Ascending aorta (tissue), 2 donors: ENCODE data around the gene GIT1. TPM values are rescaled to one million over a fixed set of nuclear protein-coding genes. Genes with fewer than 3 reads are reported as not detected.

Source experiments
- DNase-seq, 2 donors: peaks; one replicate each; pipeline ENCODE4 v3.0.0-alpha.2; 2019; ENCODE audit warnings: low spot score in 2 of 2
- H3K27ac ChIP-seq, 2 donors: fragments of 200-600 bp; sonication (generic); one replicate each; pipeline ENCODE4 v1.5.1; 2016 to 2017; ENCODE audit warnings: mild to moderate bottlenecking in 1 of 2
- H3K27me3 ChIP-seq: fragments of 200-600 bp; sonication (generic); one replicate; pipeline ENCODE4 v1.5.1; 2017
- H3K36me3 ChIP-seq, 2 donors: fragments of 200-600 bp; sonication (generic); one replicate each; pipeline ENCODE4 v1.5.1; 2016
- H3K4me1 ChIP-seq, 2 donors: fragments of 200-600 bp; sonication (generic); one replicate each; pipeline ENCODE4 v1.5.1; 2016 to 2017; ENCODE audit warnings: mild to moderate bottlenecking in 1 of 2
- H3K4me3 ChIP-seq, 2 donors: fragments of 200-600 bp; sonication (generic); one replicate each; pipeline ENCODE4 v1.5.1; 2016 to 2017; ENCODE audit warnings: mild to moderate bottlenecking in 1 of 2
- H3K9me3 ChIP-seq, 2 donors: fragments of 200-600 bp; sonication (generic); one replicate each; pipeline ENCODE4 v1.5.1; 2016
- intact Hi-C: fragments of 100-400 bp; cut with DNase I; formaldehyde crosslinking; loops from one replicate; pipeline ENCODE4 v1.15.1; 2023
- total RNA-seq: library from RNA; depleted of rRNA; stranded (reverse); fragments of >200 nt; gene quantifications from one replicate; pipeline ENCODE4 v1.1.0, GENCODE V29; 2016
- TF ChIP-seq, protein P1 (sequence below), 3 experiments: fragments of 200-600 bp in 2 of 3; fragments of 450-650 bp in 1 of 3; sonication (generic) in 2 of 3; IDR thresholded peaks; one replicate each; pipeline ENCODE4 v1.5.1; 2016 to 2019; ENCODE audit warnings: antibody characterized with exemption in 3 of 3, mild to moderate bottlenecking in 1 of 3, moderate library complexity in 1 of 3

Gene GIT1
- total RNA-seq, 1 donor from 2014 or later: 142 TPM

DNA sequence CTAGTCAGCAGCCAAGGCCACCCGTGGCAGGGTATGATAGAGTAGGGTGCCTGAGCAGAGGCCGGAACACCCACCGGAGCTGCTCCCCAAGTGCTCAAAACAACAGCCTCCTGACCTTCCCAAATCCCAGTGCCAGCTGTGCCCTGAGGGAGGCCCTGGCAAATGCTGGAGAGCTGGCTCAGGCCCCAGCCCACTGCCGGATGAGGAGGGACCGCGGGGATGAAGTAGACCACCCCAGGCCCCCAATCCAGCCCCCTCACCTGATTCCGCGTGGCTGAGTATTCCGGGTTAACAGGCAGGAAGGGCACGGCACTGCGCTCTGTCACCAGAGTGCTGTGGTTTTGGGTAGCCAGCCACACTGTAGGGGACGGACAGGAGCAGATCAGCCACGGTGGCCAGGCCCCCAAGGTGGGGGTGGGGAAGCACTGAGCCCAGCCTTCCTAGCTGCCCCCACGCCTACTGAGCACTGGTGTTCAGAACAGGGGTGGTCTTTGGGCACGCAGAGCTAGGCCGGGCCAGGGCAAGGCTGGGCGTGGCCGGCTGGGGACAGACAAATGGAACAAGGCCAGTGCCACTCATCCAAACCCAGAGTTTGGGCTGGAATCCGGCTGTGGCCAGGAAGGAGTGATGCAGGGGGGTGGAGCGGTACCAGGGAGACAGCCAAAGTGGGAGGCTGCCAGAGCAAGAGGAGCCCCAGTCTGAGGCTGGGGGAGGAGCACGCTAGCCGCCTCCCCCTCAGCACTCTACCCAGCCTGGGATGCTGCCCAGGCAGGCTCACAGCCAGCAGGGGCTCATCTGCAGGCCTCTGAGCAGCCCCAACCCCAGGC lies 11.8 kb downstream of the GIT1 start:
- TF ChIP-seq, protein P1, sequence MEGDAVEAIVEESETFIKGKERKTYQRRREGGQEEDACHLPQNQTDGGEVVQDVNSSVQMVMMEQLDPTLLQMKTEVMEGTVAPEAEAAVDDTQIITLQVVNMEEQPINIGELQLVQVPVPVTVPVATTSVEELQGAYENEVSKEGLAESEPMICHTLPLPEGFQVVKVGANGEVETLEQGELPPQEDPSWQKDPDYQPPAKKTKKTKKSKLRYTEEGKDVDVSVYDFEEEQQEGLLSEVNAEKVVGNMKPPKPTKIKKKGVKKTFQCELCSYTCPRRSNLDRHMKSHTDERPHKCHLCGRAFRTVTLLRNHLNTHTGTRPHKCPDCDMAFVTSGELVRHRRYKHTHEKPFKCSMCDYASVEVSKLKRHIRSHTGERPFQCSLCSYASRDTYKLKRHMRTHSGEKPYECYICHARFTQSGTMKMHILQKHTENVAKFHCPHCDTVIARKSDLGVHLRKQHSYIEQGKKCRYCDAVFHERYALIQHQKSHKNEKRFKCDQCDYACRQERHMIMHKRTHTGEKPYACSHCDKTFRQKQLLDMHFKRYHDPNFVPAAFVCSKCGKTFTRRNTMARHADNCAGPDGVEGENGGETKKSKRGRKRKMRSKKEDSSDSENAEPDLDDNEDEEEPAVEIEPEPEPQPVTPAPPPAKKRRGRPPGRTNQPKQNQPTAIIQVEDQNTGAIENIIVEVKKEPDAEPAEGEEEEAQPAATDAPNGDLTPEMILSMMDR (IDR thresholded peaks at IDR 0.05): no peak
- intact Hi-C loops: no loop called here
- H3K4me1 ChIP-seq: peaks cover 4 to 8% of the 10 kb centered on the region in 2 donors
- H3K27ac ChIP-seq: peak overlapping the region; percentile 25 to 49
- H3K36me3 ChIP-seq: peaks cover 47 to 71% of the 10 kb centered on the region in 2 donors
- H3K9me3 ChIP-seq: no peaks in the 10 kb centered on the region
- H3K4me3 ChIP-seq: no peak overlapping the region
- no peaks in the 10 kb centered on the region for H3K27me3 ChIP-seq
- peak in 1 of 2 donors; percentile 72 for DNase-seq

DNA sequence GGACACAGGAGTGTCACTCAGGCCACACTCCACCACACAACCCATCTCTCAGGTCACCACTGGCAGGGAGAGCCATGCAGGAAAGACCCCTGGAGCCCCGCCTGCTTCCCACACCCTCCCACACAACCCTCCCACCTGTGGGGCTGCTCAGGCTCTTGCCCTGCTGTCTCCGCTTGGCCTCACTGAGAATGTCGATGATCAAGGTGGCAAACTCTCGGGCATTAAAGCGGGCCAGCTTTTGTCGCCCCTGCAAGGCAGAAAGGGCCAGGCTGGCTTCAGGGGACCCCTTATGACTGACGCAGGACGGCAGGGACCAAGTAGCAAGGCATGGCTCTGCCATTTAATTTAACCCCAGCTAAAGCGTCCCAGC lies 12.5 kb downstream of the GIT1 start:
- H3K27ac ChIP-seq: peak overlapping the region; percentile 25 to 49
- no peaks in the 10 kb centered on the region for H3K9me3 ChIP-seq
- peaks cover 10 to 14% of the 10 kb centered on the region in 2 donors for H3K4me1 ChIP-seq
- no peak overlapping the region for H3K4me3 ChIP-seq
- intact Hi-C loops: no loop called here
- TF ChIP-seq, protein P1 (IDR thresholded peaks at IDR 0.05): no peak
- H3K27me3 ChIP-seq: no peaks in the 10 kb centered on the region
- peaks cover 47 to 65% of the 10 kb centered on the region in 2 donors for H3K36me3 ChIP-seq
- peak in 1 of 2 donors; percentile 54 for DNase-seq

DNA sequence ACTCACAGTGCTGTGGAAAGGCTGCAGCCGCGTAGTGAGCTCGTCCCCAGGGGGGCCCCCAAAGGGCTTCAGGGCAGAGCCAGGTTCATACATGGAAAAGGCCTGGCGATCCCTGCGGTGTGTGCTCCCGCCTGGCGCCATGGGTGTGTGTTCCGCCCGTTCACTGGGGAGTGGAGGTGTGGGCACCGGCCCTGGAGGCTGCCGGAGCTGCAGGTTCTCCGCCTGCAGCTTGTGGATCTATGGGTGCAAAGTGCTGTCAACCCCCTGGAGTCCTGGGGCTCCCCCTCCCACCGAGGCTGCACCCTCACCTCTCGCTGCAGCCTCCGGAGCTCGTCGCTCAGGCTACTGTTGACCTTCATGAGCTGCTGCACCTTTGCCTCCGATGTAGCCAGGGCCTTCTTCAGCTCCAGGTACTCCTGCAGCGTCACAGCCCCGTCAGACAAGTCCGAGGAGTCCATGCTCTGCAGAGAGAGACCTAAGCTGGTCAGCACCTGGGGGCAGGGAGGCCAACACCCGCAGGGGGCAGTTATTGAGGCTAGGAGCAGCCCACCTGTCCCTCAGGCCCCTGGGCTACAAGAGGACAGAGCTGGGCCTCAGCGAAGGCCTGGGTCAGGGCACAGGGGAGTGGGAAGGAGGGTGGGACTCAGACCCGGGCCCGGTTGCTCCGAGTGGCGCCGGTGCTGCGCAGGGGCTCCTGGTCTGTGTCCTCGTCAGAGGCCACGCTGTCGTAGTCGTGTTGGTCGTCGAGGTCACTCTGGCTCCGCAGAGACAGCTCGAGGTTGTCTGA lies 13.0 kb downstream of the GIT1 start:
- Histone ChIP-seq H3K4me3 (no peak overlapping the region), H3K4me1 (peaks cover 11 to 17% of the 10 kb centered on the region in 2 donors), H3K27me3 (no peaks in the 10 kb centered on the region), H3K27ac (no peak overlapping the region), H3K36me3 (peaks cover 42 to 60% of the 10 kb centered on the region in 2 donors), H3K9me3 (no peaks in the 10 kb centered on the region)
- intact Hi-C loops: no loop called here
- TF ChIP-seq, protein P1 (IDR thresholded peaks at IDR 0.05): no peak
- DNase-seq: peak in 1 of 2 donors; percentile 57

DNA sequence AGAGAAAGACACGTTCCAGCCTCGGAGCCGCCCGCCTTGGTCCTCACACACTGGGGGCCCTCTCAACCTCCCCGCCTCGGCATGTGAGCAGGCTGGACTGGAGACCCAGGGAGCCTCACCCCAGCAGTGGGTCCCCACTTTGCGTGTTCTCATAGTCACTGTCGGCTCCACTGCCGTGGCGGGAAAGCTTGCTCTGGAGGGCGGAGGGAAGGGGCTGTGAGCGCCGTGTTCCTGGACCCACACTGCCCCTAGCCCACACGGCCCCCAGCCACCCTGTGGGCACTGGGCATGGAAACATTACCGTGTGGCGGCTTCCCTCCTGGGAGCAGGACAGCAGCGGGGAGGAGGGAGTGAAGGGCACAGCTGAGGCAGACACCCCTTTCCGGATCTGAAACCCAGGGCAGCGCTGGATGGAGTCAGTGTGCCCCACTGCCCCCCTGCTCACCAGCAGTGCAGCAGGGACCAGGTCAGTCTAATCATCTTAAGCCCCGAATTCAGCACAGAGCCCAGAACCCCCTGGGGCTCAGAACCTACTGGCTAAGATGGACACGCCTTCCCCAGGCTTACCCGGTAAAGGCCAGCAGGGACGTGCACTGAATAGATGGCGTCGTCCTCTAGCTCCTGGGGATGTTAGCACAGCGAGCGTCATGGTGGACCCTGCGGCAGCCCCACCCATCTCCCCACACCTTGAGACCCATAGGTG lies 13.8 kb downstream of the GIT1 start:
- intact Hi-C loops: no loop called here
- TF ChIP-seq, protein P1 (IDR thresholded peaks at IDR 0.05): no peak
- Histone ChIP-seq H3K9me3 (no peaks in the 10 kb centered on the region), H3K27ac (no peak overlapping the region), H3K36me3 (peaks cover 35 to 53% of the 10 kb centered on the region in 2 donors), H3K4me3 (no peak overlapping the region), H3K4me1 (peaks cover 11 to 17% of the 10 kb centered on the region in 2 donors), H3K27me3 (no peaks in the 10 kb centered on the region)
- peak in 1 of 2 donors; percentile 58 for DNase-seq

DNA sequence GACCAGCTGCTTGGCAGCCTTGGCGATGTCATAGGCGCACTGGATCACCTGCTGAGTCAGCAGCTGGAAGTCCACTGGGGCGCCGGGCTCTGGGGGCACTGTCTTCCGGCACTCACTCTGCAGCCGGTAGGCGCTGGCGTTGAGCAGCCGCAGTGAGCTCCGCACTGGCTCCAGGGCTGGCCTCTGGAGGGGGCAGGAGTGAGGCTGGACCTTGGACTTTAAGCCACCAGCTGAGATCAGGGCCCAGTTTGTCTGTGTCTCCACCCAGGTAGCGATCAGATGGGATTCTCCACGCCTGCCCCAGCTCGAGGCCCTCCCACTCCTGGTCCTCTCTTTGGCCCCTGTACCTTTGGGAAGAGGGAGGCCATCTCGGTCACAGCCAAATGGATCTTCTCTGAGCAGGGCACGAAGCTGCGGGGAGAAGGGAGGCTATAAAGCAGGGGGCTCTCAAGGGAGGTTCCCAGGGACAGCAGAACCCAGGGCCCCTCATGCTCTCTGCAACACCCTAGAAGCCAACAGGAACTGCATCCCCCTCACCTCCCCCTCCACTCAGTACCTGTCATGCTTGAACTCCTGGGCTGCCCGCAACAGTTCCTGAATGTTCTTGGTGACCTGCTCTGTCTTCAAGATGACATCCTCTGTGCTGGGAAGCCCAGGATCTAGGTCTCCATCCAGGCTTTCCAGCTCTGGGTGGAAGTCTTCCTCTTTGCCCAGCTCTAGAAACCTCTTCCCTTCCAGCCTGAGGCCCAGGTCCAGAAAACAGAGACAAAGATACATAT lies 14.5 kb downstream of the GIT1 start:
- H3K9me3 ChIP-seq: no peaks in the 10 kb centered on the region
- H3K27ac ChIP-seq: no peak overlapping the region
- TF ChIP-seq, protein P1 (IDR thresholded peaks at IDR 0.05): no peak
- no peak overlapping the region for H3K4me3 ChIP-seq
- H3K4me1 ChIP-seq: peaks cover 11 to 17% of the 10 kb centered on the region in 2 donors
- intact Hi-C loops: no loop called here
- H3K27me3 ChIP-seq: no peaks in the 10 kb centered on the region
- peaks cover 35 to 52% of the 10 kb centered on the region in 2 donors for H3K36me3 ChIP-seq
- peak in 1 of 2 donors; percentile 59 for DNase-seq
